ENCODE results near the gene DEFB132. TPM values are rescaled to one million over a fixed set of nuclear protein-coding genes. Genes with fewer than 3 reads are reported as not detected.

DEFB132 gene
- total and polyA plus RNA-seq, 2 of the 13 experiments (the other 11 are each of a cell fraction or from before 2014, with no cell fraction given) = not detected

GRCh38 chr20:266596-267562, 9.4 kb downstream of the DEFB132 start (continued):
- TF ChIP-seq TERF1 (CRISPR knock-in tag; IDR thresholded peaks at IDR 0.05) (no peak), MNT (IDR thresholded peaks at IDR 0.05) (peak; percentile 21; the same call in 1 of the 2 replicates), HOXA3 (CRISPR knock-in tag; IDR thresholded peaks at IDR 0.05) (peak; percentile 94), HOXA9 (CRISPR knock-in tag; IDR thresholded peaks at IDR 0.05; ENCODE audit: borderline replicate concordance) (peak; percentile 95), SRSF4 (IDR thresholded peaks at IDR 0.05; ENCODE audit: low read depth, low read length, poor library complexity, severe bottlenecking) (no peak), NBN (conservative IDR thresholded peaks at IDR 0.05) (no peak), ZNF749 (CRISPR knock-in tag; IDR thresholded peaks at IDR 0.05; ENCODE audit: borderline replicate concordance) (peak; percentile 95), TRIM22 (IDR thresholded peaks at IDR 0.05) (no peak), ZNF441 (CRISPR knock-in tag; IDR thresholded peaks at IDR 0.05; ENCODE audit: borderline replicate concordance) (peak; percentile 99), POLR2AphosphoS2 (IDR thresholded peaks at IDR 0.05; ENCODE audit: low read depth, low read length) (no peak), FOXA3 (CRISPR knock-in tag; IDR thresholded peaks at IDR 0.05) (peak; percentile 53), KDM4B (CRISPR knock-in tag; IDR thresholded peaks at IDR 0.05) (peak; percentile 65), XBP1 (CRISPR knock-in tag; IDR thresholded peaks at IDR 0.05) (0 out of 2 replicates have a peak, but pooled peaks have one; percentile 22), BRCA1 (CRISPR knock-in tag; IDR thresholded peaks at IDR 0.05) (peak; percentile 53; the same call in 1 of the 2 replicates), HMG20B (CRISPR knock-in tag; conservative IDR thresholded peaks at IDR 0.05) (peak; percentile 55; the same call in 1 of the 2 replicates), FOXK2 (IDR thresholded peaks at IDR 0.05) (0 out of 2 replicates have a peak, but pooled peaks have one; percentile 4), ZNF879 (CRISPR knock-in tag; IDR thresholded peaks at IDR 0.05) (peak; percentile 97), ZNF746 (CRISPR knock-in tag; IDR thresholded peaks at IDR 0.05) (peak; percentile 88), ZNF639 (CRISPR knock-in tag; conservative IDR thresholded peaks at IDR 0.05) (peak; percentile 50; the same call in 1 of the 2 replicates), ZUFSP (CRISPR knock-in tag; IDR thresholded peaks at IDR 0.05; ENCODE audit: borderline replicate concordance) (no peak), ZNF143 (CRISPR knock-in tag; IDR thresholded peaks at IDR 0.05) (no peak; the same call in 1 of the 2 replicates), MEIS2 (CRISPR knock-in tag; IDR thresholded peaks at IDR 0.05) (peak; percentile 93; the same call in 1 of the 2 replicates)

All from HepG2 (cell line).